Activated naive CD8-positive, alpha-beta T cell treated with anti-CD3 and anti-CD28 coated beads, Interleukin-2, amount 50 U/mL, for 24 hours (primary cell): ENCODE data around the gene RSF1.
"Not testable (repeated sequence)": the region's sequence is repeated elsewhere in the genome, so short reads cannot be mapped to it uniquely, and the experiment has no call there.

Source experiments
- ATAC-seq: fragments of 150-1000 bp; cut with Tn5 transposase; one replicate; pipeline ENCODE4 v1.10.0; 2021
- DNase-seq: peaks from one replicate; pipeline ENCODE4 v3.0.0; 2021
- H3K27ac Mint-ChIP-seq: one replicate; pipeline ENCODE4 v1.8.0; 2021; ENCODE audit warnings: mild to moderate bottlenecking, mixed read lengths
- H3K27me3 Mint-ChIP-seq: one replicate; pipeline ENCODE4 v1.8.0; 2021; ENCODE audit warnings: mixed read lengths
- H3K36me3 Mint-ChIP-seq: one replicate; pipeline ENCODE4 v1.8.0; 2021; ENCODE audit warnings: low read depth, mixed read lengths
- H3K4me1 Mint-ChIP-seq: one replicate; pipeline ENCODE4 v1.8.0; 2021; ENCODE audit warnings: mixed read lengths
- H3K4me3 Mint-ChIP-seq: one replicate; pipeline ENCODE4 v1.8.0; 2021; ENCODE audit warnings: mild to moderate bottlenecking, moderate library complexity, mixed read lengths
- H3K9me3 Mint-ChIP-seq: one replicate; pipeline ENCODE4 v1.8.0; 2021; ENCODE audit warnings: mixed read lengths

RSF1 gene

GRCh38 chr11:77820565-77821348 lies at the start of gene RSF1, which contains the start of gene AAMDC:
Gene RSF1, minus strand, starts transcription at chr11:77820722. Its CDS starts 8 bp downstream, at chr11:77820714.
Gene AAMDC, plus strand, starts transcription at chr11:77821144. Its CDS starts 21,353 bp downstream, at chr11:77842497.
- Mint-ChIP-seq H3K27me3 (no peaks in the 10 kb centered on the region), H3K27ac (peak within 1 kb of the TSS; percentile 94), H3K4me3 (peak within 1 kb of the TSS; percentile 100), H3K36me3 (peaks cover 4% of the 10 kb centered on the region), H3K4me1 (peaks cover 39% of the 10 kb centered on the region), H3K9me3 (no peaks in the 10 kb centered on the region)
- DNase-seq = peak; percentile 97
- peak; percentile 92 for ATAC-seq

DNA sequence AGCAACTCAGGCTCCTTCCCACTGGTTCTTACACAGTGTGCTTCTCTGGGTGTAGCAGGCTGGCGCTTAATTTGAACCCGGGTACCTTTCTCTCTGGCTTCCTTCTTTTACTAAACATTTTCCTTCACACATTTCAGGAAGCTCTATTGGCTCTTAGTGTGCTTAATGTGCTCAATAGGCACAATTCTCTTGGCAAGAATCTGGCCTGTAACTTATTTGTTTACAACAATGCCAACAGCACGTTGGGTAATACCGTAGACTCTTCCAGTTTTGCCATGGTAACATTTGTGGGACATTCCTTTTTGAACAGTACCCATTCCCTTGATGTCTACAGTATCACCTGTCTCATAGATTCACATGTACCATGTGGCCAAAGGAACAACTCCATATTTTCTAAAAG lies 48.2 kb upstream of the RSF1 start:
- H3K4me1 Mint-ChIP-seq = no peaks in the 10 kb centered on the region
- H3K27ac Mint-ChIP-seq = no peak overlapping the region
- no peak overlapping the region for H3K4me3 Mint-ChIP-seq
- no peak for DNase-seq
- no peaks in the 10 kb centered on the region for H3K9me3 Mint-ChIP-seq
- peaks cover 8% of the 10 kb centered on the region for H3K36me3 Mint-ChIP-seq
- H3K27me3 Mint-ChIP-seq = no peaks in the 10 kb centered on the region
- no peak for ATAC-seq

- H3K9me3 Mint-ChIP-seq = no peaks in the 10 kb centered on the region
- no peak overlapping the region for H3K27ac Mint-ChIP-seq
- H3K4me1 Mint-ChIP-seq = no peaks in the 10 kb centered on the region
- peaks cover 3% of the 10 kb centered on the region for H3K36me3 Mint-ChIP-seq
- DNase-seq = no peak
- no peak for ATAC-seq
- H3K27me3 Mint-ChIP-seq = no peaks in the 10 kb centered on the region
- H3K4me3 Mint-ChIP-seq = no peak overlapping the region
Observed at GRCh38 chr11:77866336-77866735, 45.8 kb upstream of the RSF1 start.

DNA sequence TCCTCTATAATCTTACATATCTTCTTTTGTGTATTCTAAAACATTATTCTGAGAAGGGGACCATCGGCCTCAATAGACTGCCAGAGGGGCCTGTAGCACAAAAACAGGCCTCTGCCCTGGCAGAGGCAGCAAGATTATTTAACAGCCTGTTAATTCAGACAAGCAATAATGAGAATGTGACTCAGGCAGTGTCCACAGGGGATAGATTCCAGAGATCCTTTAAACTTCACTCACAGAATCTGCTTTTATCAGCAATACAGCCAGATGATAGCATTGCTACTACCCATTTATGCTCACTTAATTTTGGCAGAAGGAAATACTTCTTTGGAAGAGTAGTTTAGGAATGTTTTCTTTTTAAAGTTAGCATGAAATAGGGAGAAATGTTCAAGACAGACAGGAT lies 45.3 kb upstream of the RSF1 start:
- Mint-ChIP-seq H3K27me3 (no peaks in the 10 kb centered on the region), H3K4me1 (no peaks in the 10 kb centered on the region)

GRCh38 chr11:77861444-77861843 lies 40.9 kb upstream of the RSF1 start:
- H3K4me1 Mint-ChIP-seq, H3K4me3 Mint-ChIP-seq, ATAC-seq, H3K9me3 Mint-ChIP-seq, DNase-seq, H3K27me3 Mint-ChIP-seq, H3K36me3 Mint-ChIP-seq, H3K27ac Mint-ChIP-seq: not testable (repeated sequence)

More for the DNA sequence above, 45.3 kb upstream of the RSF1 start:
- DNase-seq (no peak), ATAC-seq (no peak)
- Mint-ChIP-seq H3K36me3 (peaks cover 3% of the 10 kb centered on the region), H3K27ac (no peak overlapping the region), H3K4me3 (no peak overlapping the region), H3K9me3 (no peaks in the 10 kb centered on the region)

GRCh38 chr11:77857906-77858457 lies 37.5 kb upstream of the RSF1 start:
- H3K9me3 Mint-ChIP-seq, H3K27ac Mint-ChIP-seq, H3K4me1 Mint-ChIP-seq, DNase-seq, ATAC-seq, H3K27me3 Mint-ChIP-seq, H3K4me3 Mint-ChIP-seq: not testable (repeated sequence)
- peaks cover 24% of the 10 kb centered on the region for H3K36me3 Mint-ChIP-seq

GRCh38 chr11:77854838-77855237 lies 34.3 kb upstream of the RSF1 start:
- ATAC-seq (no peak), DNase-seq (no peak)
- Mint-ChIP-seq H3K36me3 (peaks cover 24% of the 10 kb centered on the region), H3K9me3 (peaks cover 5% of the 10 kb centered on the region), H3K4me1 (no peaks in the 10 kb centered on the region), H3K27ac (no peak overlapping the region), H3K27me3 (no peaks in the 10 kb centered on the region), H3K4me3 (no peak overlapping the region)

DNA sequence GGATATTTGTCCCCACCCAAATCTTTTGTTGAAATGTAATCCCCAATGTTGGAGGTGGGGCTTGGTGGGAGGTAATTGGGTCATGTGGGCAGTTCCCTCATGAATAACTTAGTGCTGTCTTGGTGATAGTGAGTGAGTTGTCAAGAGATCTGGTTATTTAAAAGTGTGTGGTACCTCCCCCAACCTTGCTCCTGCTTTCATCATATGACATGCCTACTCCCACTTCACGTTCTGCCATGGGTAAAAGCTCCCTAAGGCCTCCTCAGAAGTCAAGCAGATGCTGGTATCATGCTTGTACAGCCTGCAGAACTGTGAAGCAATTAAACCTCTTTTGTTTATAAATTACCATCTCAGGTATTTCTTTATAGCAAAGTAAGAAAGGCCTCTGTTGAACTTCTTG lies 31.0 kb upstream of the RSF1 start:
- no peak for DNase-seq
- ATAC-seq = no peak
- H3K27me3 Mint-ChIP-seq = no peaks in the 10 kb centered on the region
- H3K4me3 Mint-ChIP-seq = no peak overlapping the region
- no peak overlapping the region for H3K27ac Mint-ChIP-seq
- no peaks in the 10 kb centered on the region for H3K4me1 Mint-ChIP-seq
- H3K36me3 Mint-ChIP-seq = peaks cover 27% of the 10 kb centered on the region
- peaks cover 5% of the 10 kb centered on the region for H3K9me3 Mint-ChIP-seq

- H3K9me3 Mint-ChIP-seq, H3K27me3 Mint-ChIP-seq, ATAC-seq, H3K4me3 Mint-ChIP-seq, H3K4me1 Mint-ChIP-seq, H3K27ac Mint-ChIP-seq, DNase-seq: not testable (repeated sequence)
- peaks cover 26% of the 10 kb centered on the region for H3K36me3 Mint-ChIP-seq
Observed at GRCh38 chr11:77843700-77844099, 23.2 kb upstream of the RSF1 start.

DNA sequence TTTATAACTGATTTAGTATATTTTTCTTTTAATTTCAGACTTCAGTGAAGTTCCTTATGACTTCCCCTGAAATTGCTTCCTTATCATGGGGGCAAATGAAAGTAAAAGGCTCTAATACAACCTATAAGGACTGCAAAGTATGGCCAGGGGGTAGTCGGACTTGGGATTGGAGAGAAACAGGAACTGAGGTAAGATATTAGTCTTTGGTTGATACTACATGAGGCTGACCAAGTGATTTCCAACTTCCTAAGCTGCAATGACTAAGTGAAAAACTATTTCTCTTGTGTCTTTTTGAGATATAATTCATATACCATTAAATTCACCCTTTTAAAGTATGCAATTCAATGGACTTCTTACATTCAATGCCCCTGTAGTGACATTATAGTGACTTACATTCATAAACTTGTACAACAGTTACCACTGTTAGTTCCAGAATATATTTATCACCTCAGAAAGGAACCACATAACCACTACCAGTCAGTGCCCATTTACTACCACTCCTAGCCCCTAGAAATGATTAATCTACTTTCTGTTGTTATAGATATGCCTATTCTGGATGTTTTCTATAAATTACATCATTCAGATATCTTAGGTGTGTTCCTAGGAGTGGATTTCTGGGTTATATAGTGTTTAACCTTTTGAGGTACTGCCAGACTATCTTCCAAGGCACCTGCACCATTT lies 22.1 kb upstream of the RSF1 start:
- no peak for ATAC-seq
- no peak for DNase-seq
- H3K4me3 Mint-ChIP-seq = no peak overlapping the region

DNA sequence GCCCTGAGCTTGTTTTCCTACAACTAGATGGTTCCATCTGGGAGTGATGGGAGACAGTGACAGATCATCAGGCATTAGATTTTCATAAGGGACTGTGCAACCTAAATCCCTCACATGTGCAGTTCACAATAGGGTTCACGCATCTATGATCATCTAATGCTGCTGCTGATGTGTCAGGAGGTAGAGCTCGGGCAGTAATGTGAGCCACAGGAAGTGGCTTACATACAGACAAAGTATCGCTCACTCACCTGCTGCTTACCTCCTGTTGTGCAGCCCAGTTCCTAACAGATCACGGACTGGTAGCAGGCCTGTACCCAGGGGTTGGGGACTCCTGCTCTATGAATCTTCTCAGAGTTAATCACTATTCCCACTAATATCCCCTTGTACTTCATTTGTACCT lies 12.8 kb upstream of the RSF1 start:
- DNase-seq = no peak
- Mint-ChIP-seq H3K9me3 (peaks cover 3% of the 10 kb centered on the region), H3K4me3 (no peak overlapping the region), H3K36me3 (no peaks in the 10 kb centered on the region), H3K27ac (no peak overlapping the region), H3K27me3 (no peaks in the 10 kb centered on the region), H3K4me1 (no peaks in the 10 kb centered on the region)
- ATAC-seq = no peak

More for the DNA sequence above, 22.1 kb upstream of the RSF1 start:
- Mint-ChIP-seq H3K36me3 (peaks cover 26% of the 10 kb centered on the region), H3K4me1 (no peaks in the 10 kb centered on the region), H3K9me3 (peaks cover 10% of the 10 kb centered on the region), H3K27ac (no peak overlapping the region), H3K27me3 (no peaks in the 10 kb centered on the region)

DNA sequence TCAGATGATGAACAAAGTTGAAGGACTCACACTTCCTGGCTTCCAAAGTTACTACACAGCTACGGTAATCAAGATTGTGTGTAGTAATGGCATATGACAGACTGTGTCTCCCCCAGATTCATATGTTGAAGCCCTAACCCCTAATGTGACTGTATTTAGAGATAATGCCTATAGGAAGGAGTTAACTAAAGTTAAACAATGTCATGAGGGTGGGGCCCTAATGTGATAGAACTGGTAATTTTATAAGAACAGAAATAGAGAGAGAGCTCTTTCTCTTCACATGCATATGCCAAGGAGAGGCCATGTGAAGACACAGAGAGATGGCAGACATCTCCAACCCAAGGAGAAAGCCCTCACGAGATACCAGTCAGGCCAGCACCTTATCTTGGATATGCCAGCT lies 8.4 kb upstream of the RSF1 start:
- H3K4me3 Mint-ChIP-seq = no peak overlapping the region
- ATAC-seq = no peak

GRCh38 chr11:77823775-77824174 lies 3.3 kb upstream of the RSF1 start:
- peaks cover 14% of the 10 kb centered on the region for H3K4me1 Mint-ChIP-seq

More for the DNA sequence above, 8.4 kb upstream of the RSF1 start:
- Mint-ChIP-seq H3K36me3 (no peaks in the 10 kb centered on the region), H3K9me3 (peaks cover 3% of the 10 kb centered on the region), H3K4me1 (no peaks in the 10 kb centered on the region), H3K27me3 (no peaks in the 10 kb centered on the region), H3K27ac (no peak overlapping the region)
- DNase-seq = no peak

GRCh38 chr11:77822126-77822525 lies 1.6 kb upstream of the RSF1 start:
- ATAC-seq, H3K27ac Mint-ChIP-seq, H3K36me3 Mint-ChIP-seq, DNase-seq, H3K27me3 Mint-ChIP-seq, H3K9me3 Mint-ChIP-seq, H3K4me3 Mint-ChIP-seq: not testable (repeated sequence)
- peaks cover 27% of the 10 kb centered on the region for H3K4me1 Mint-ChIP-seq

More at GRCh38 chr11:77823775-77824174, 3.3 kb upstream of the RSF1 start:
- no peak overlapping the region for H3K4me3 Mint-ChIP-seq
- ATAC-seq (no peak), DNase-seq (no peak)
- no peaks in the 10 kb centered on the region for H3K27me3 Mint-ChIP-seq
- H3K36me3 Mint-ChIP-seq = no peaks in the 10 kb centered on the region
- no peaks in the 10 kb centered on the region for H3K9me3 Mint-ChIP-seq
- no peak overlapping the region for H3K27ac Mint-ChIP-seq

DNA sequence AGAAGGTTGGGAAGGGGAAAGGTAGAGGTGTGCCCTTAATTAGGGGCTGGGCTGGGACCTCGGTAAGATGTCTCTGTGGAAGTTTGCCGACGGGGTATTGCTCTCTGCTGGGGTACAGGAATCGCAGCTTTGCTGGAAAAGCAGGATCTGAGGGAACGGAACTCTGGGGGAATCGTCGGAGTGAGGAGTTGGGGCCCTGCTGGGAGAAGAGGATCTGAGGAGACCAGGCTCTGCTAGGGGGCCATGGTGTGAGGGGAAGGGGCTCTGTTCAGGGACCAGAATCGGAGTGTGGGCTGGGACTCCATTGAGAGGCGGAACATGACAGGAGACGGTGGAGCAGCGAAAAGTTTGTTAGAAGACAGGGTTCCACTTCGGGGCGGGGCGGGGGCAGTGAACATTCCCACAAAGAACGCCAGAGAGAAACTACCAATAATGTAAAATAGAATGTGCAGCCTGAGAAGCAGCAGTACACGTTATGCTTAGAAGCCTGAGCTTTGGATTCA lies 878 bp upstream of the RSF1 start:
- Mint-ChIP-seq H3K27me3 (no peaks in the 10 kb centered on the region), H3K9me3 (no peaks in the 10 kb centered on the region), H3K36me3 (peaks cover 2% of the 10 kb centered on the region), H3K4me1 (peaks cover 34% of the 10 kb centered on the region), H3K4me3 (peak overlapping the region; percentile 100), H3K27ac (peak overlapping the region; percentile 88)
- ATAC-seq (no peak), DNase-seq (peak; percentile 21)
